Measurements from ENCODE around the gene VCP.

Gene VCP

GRCh38 chr9:35072461-35073278, at the start of gene VCP:
TSS of gene VCP (minus strand) at chr9:35072625. CDS start at chr9:35072353, 272 bp downstream.
- peak; percentile 100 for DNase-seq

GRCh38 chr9:35116898-35117551, 44.6 kb upstream of the VCP start:
- DNase-seq: peak; percentile 95

GRCh38 chr9:35116539-35116897, 44.1 kb upstream of the VCP start:
- DNase-seq: no peak

- peak; percentile 93 for DNase-seq
Observed at GRCh38 chr9:35115680-35116538, 43.5 kb upstream of the VCP start, which contains the start of gene ATOSB. TSS of gene ATOSB (minus strand) at chr9:35115862. CDS start at chr9:35108274, 7,588 bp downstream.

GRCh38 chr9:35114840-35115628, 42.6 kb upstream of the VCP start:
- DNase-seq: no peak

- no peak for DNase-seq
Observed at GRCh38 chr9:35114113-35114839, 41.9 kb upstream of the VCP start.

- DNase-seq: no peak
Observed at GRCh38 chr9:35112257-35113020, 40.0 kb upstream of the VCP start.

- DNase-seq: peak; percentile 97
Observed at GRCh38 chr9:35111001-35111933, 38.8 kb upstream of the VCP start.

GRCh38 chr9:35110327-35110761, 37.9 kb upstream of the VCP start:
- DNase-seq: no peak

GRCh38 chr9:35108946-35109575, 36.6 kb upstream of the VCP start:
- DNase-seq: no peak

GRCh38 chr9:35108461-35108860, 36.0 kb upstream of the VCP start:
- no peak for DNase-seq

- no peak for DNase-seq
Observed at GRCh38 chr9:35107297-35108290, 35.2 kb upstream of the VCP start.

- DNase-seq: no peak
Observed at GRCh38 chr9:35106343-35106730, 33.9 kb upstream of the VCP start.

GRCh38 chr9:35105571-35106342, 33.3 kb upstream of the VCP start:
- no peak for DNase-seq

GRCh38 chr9:35105126-35105525, 32.7 kb upstream of the VCP start:
- no peak for DNase-seq

GRCh38 chr9:35104586-35104985, 32.2 kb upstream of the VCP start:
- no peak for DNase-seq

- no peak for DNase-seq
Observed at GRCh38 chr9:35103660-35104191, 31.3 kb upstream of the VCP start.
